22Rv1 (cell line): ENCODE results near the gene SRGAP1.

ENCODE experiments used
- ZFX ChIP-seq: fragments of 450-650 bp; IDR thresholded peaks from 2 replicates; pipeline ENCODE4 v1.6.1; 2017; ENCODE audit warnings: antibody characterized with exemption, borderline replicate concordance
- TF ChIP-seq, protein P1 (sequence below): fragments of 450-650 bp; IDR thresholded peaks from 2 replicates; pipeline ENCODE4 v1.5.1; 2017; ENCODE audit warnings: mild to moderate bottlenecking

DNA sequence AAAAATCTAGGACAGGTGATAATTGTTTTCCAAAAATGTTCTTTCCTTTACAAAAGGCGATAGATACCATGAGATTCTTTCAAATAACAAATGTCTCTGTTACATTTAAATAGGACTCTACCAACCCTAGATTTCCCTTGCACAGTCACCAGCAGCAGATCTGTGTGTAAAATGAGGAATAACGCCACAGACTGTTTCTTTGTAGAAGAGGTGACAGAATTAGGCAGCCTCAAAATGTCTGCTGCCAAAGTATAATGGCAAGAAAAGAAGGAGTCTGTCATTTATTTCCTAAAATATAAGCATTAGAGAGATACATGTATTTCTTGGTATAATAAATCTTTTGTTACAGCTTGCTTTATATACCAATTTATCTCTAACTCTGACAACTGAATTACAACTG lies 8.5 kb upstream of the SRGAP1 start:
- TF ChIP-seq, protein P1, sequence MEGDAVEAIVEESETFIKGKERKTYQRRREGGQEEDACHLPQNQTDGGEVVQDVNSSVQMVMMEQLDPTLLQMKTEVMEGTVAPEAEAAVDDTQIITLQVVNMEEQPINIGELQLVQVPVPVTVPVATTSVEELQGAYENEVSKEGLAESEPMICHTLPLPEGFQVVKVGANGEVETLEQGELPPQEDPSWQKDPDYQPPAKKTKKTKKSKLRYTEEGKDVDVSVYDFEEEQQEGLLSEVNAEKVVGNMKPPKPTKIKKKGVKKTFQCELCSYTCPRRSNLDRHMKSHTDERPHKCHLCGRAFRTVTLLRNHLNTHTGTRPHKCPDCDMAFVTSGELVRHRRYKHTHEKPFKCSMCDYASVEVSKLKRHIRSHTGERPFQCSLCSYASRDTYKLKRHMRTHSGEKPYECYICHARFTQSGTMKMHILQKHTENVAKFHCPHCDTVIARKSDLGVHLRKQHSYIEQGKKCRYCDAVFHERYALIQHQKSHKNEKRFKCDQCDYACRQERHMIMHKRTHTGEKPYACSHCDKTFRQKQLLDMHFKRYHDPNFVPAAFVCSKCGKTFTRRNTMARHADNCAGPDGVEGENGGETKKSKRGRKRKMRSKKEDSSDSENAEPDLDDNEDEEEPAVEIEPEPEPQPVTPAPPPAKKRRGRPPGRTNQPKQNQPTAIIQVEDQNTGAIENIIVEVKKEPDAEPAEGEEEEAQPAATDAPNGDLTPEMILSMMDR, result no peak
- no peak for TF ChIP-seq ZFX
